ENCODE measurements around the gene RBM42.

Gene RBM42

GRCh38 chr19:35655600-35655999 lies 26.8 kb downstream of the RBM42 start:
- peaks cover 11% of the 10 kb centered on the region; the same call in 1 of the 2 replicates for H3K79me2 ChIP-seq (ENCODE audit: insufficient read depth, low read length)
- no peak overlapping the region for H3K4me3 ChIP-seq (ENCODE audit: low read length, poor library complexity, severe bottlenecking)
- no peaks in the 10 kb centered on the region for H3K9me2 ChIP-seq (replicated peaks; ENCODE audit: low read depth, low read length)
- no peak for TF ChIP-seq CTCF (conservative IDR thresholded peaks at IDR 0.05; ENCODE audit: low read length)
- TF ChIP-seq EZH2phosphoT487 (IDR thresholded peaks at IDR 0.05; ENCODE audit: borderline replicate concordance) = no peak
- H3K27me3 ChIP-seq (ENCODE audit: insufficient read depth, low read length, poor library complexity, severe bottlenecking) = no peaks in the 10 kb centered on the region
- no peak overlapping the region for H2AFZ ChIP-seq (ENCODE audit: low read length)
- H3K4me2 ChIP-seq (ENCODE audit: low read depth, low read length, poor library complexity, severe bottlenecking) = no peak overlapping the region
- no peaks in the 10 kb centered on the region for H3F3A ChIP-seq (ENCODE audit: low read depth)
- H4K20me1 ChIP-seq (ENCODE audit: insufficient read depth, low read length, poor library complexity, severe bottlenecking) = no peaks in the 10 kb centered on the region
- no peaks in the 10 kb centered on the region for H3K9me3 ChIP-seq (ENCODE audit: insufficient read depth, low read depth, low read length)
- no peak overlapping the region for H3K9ac ChIP-seq (ENCODE audit: low read depth, low read length, poor library complexity, severe bottlenecking)
- H3K36me3 ChIP-seq (ENCODE audit: insufficient read depth, low read length) = peaks cover 37% of the 10 kb centered on the region; the same call in 1 of the 2 replicates
- H3K4me1 ChIP-seq (ENCODE audit: insufficient read depth, low read length, poor library complexity, severe bottlenecking) = peaks cover 5% of the 10 kb centered on the region

- no peak overlapping the region for H2AFZ ChIP-seq (ENCODE audit: low read length)
- H3F3A ChIP-seq (ENCODE audit: low read depth) = no peaks in the 10 kb centered on the region
- H3K4me2 ChIP-seq (ENCODE audit: low read depth, low read length, poor library complexity, severe bottlenecking) = no peak overlapping the region
- no peaks in the 10 kb centered on the region for H3K9me3 ChIP-seq (ENCODE audit: insufficient read depth, low read depth, low read length)
- no peaks in the 10 kb centered on the region for H3K4me1 ChIP-seq (ENCODE audit: insufficient read depth, low read length, poor library complexity, severe bottlenecking)
- peaks cover 2% of the 10 kb centered on the region; the same call in 1 of the 2 replicates for H3K79me2 ChIP-seq (ENCODE audit: insufficient read depth, low read length)
- no peak overlapping the region for H3K9ac ChIP-seq (ENCODE audit: low read depth, low read length, poor library complexity, severe bottlenecking)
- TF ChIP-seq EZH2phosphoT487 (IDR thresholded peaks at IDR 0.05; ENCODE audit: borderline replicate concordance) (no peak), CTCF (conservative IDR thresholded peaks at IDR 0.05; ENCODE audit: low read length) (no peak)
- peaks cover 37% of the 10 kb centered on the region; the same call in 1 of the 2 replicates for H3K36me3 ChIP-seq (ENCODE audit: insufficient read depth, low read length)
- H3K9me2 ChIP-seq (replicated peaks; ENCODE audit: low read depth, low read length) = no peaks in the 10 kb centered on the region
- H4K20me1 ChIP-seq (ENCODE audit: insufficient read depth, low read length, poor library complexity, severe bottlenecking) = no peaks in the 10 kb centered on the region
- no peaks in the 10 kb centered on the region for H3K27me3 ChIP-seq (ENCODE audit: insufficient read depth, low read length, poor library complexity, severe bottlenecking)
- H3K4me3 ChIP-seq (ENCODE audit: low read length, poor library complexity, severe bottlenecking) = no peak overlapping the region
These were observed 27.9 kb downstream of the RBM42 start for GRCh38 chr19:35656700-35657099.

- H3K9me2 ChIP-seq (replicated peaks; ENCODE audit: low read depth, low read length) = no peaks in the 10 kb centered on the region
- H3F3A ChIP-seq (ENCODE audit: low read depth) = no peaks in the 10 kb centered on the region
- H3K27me3 ChIP-seq (ENCODE audit: insufficient read depth, low read length, poor library complexity, severe bottlenecking) = no peaks in the 10 kb centered on the region
- H3K79me2 ChIP-seq (ENCODE audit: insufficient read depth, low read length) = no peaks in the 10 kb centered on the region
- H2AFZ ChIP-seq (ENCODE audit: low read length) = no peak overlapping the region
- H4K20me1 ChIP-seq (ENCODE audit: insufficient read depth, low read length, poor library complexity, severe bottlenecking) = no peaks in the 10 kb centered on the region
- no peak overlapping the region for H3K4me2 ChIP-seq (ENCODE audit: low read depth, low read length, poor library complexity, severe bottlenecking)
- H3K9ac ChIP-seq (ENCODE audit: low read depth, low read length, poor library complexity, severe bottlenecking) = no peak overlapping the region
- peaks cover 37% of the 10 kb centered on the region; the same call in 1 of the 2 replicates for H3K36me3 ChIP-seq (ENCODE audit: insufficient read depth, low read length)
- TF ChIP-seq EZH2phosphoT487 (IDR thresholded peaks at IDR 0.05; ENCODE audit: borderline replicate concordance) (no peak), CTCF (conservative IDR thresholded peaks at IDR 0.05; ENCODE audit: low read length) (no peak)
- no peaks in the 10 kb centered on the region for H3K4me1 ChIP-seq (ENCODE audit: insufficient read depth, low read length, poor library complexity, severe bottlenecking)
- no peaks in the 10 kb centered on the region for H3K9me3 ChIP-seq (ENCODE audit: insufficient read depth, low read depth, low read length)
- H3K4me3 ChIP-seq (ENCODE audit: low read length, poor library complexity, severe bottlenecking) = no peak overlapping the region
These were observed 29.3 kb downstream of the RBM42 start for GRCh38 chr19:35657904-35658700.

Data from Loucy (cell line).